Activated naive CD8-positive, alpha-beta T cell treated with anti-CD3 and anti-CD28 coated beads for 36 hours (primary cell): ENCODE data around the gene MRGPRX2. TPM values are rescaled to one million over a fixed set of nuclear protein-coding genes. Genes with fewer than 3 reads are reported as not detected.

Experiments used
- DNase-seq: peaks from one replicate; pipeline ENCODE4 v3.0.0; 2021
- H3K27ac Mint-ChIP-seq: one replicate; pipeline ENCODE4 v1.8.0; 2022; ENCODE audit warnings: mild to moderate bottlenecking, moderate library complexity, mixed read lengths
- H3K27me3 Mint-ChIP-seq: one replicate; pipeline ENCODE4 v1.8.0; 2022; ENCODE audit warnings: mild to moderate bottlenecking, mixed read lengths
- H3K36me3 Mint-ChIP-seq: one replicate; pipeline ENCODE4 v1.8.0; 2021; ENCODE audit warnings: mild to moderate bottlenecking, mixed read lengths
- H3K4me1 Mint-ChIP-seq: one replicate; pipeline ENCODE4 v1.8.0; 2021; ENCODE audit warnings: mixed read lengths
- H3K4me3 Mint-ChIP-seq: one replicate; pipeline ENCODE4 v1.8.0; 2022; ENCODE audit warnings: mild to moderate bottlenecking, moderate library complexity, mixed read lengths
- H3K9me3 Mint-ChIP-seq: one replicate; pipeline ENCODE4 v1.8.0; 2022; ENCODE audit warnings: mixed read lengths
- total RNA-seq, 2 experiments: library from RNA; stranded (reverse); gene quantifications; one replicate each; pipeline ENCODE4 v1.2.3, GENCODE V29; 2021

Gene MRGPRX2
- under 1 TPM in 1 of 2 experiments, not detected in 1; 0.16 TPM for total RNA-seq

- Mint-ChIP-seq H3K36me3 (no peaks in the 10 kb centered on the region), H3K27me3 (peaks cover 29% of the 10 kb centered on the region), H3K27ac (no peak within 1 kb of the TSS), H3K4me3 (no peak within 1 kb of the TSS), H3K4me1 (peaks cover 17% of the 10 kb centered on the region), H3K9me3 (no peaks in the 10 kb centered on the region)
- DNase-seq: peak; percentile 10
Observed at GRCh38 chr11:19060629-19061028, at the start of gene MRGPRX2. MRGPRX2 (minus strand) TSS chr11:19060717; CDS start chr11:19056402, 4,315 bp downstream.

GRCh38 chr11:19110295-19110694, 49.8 kb upstream of the MRGPRX2 start:
- no peak overlapping the region for H3K27ac Mint-ChIP-seq
- no peak for DNase-seq
- no peaks in the 10 kb centered on the region for H3K36me3 Mint-ChIP-seq
- H3K4me3 Mint-ChIP-seq: no peak overlapping the region
- H3K27me3 Mint-ChIP-seq: peaks cover 6% of the 10 kb centered on the region
- peaks cover 6% of the 10 kb centered on the region for H3K4me1 Mint-ChIP-seq
- no peaks in the 10 kb centered on the region for H3K9me3 Mint-ChIP-seq

GRCh38 chr11:19107125-19107524, 46.6 kb upstream of the MRGPRX2 start:
- Mint-ChIP-seq H3K27me3 (peaks cover 6% of the 10 kb centered on the region), H3K36me3 (no peaks in the 10 kb centered on the region), H3K4me3 (no peak overlapping the region), H3K9me3 (no peaks in the 10 kb centered on the region), H3K4me1 (peaks cover 6% of the 10 kb centered on the region), H3K27ac (no peak overlapping the region)
- DNase-seq: no peak

GRCh38 chr11:19105011-19105410, 44.5 kb upstream of the MRGPRX2 start:
- Mint-ChIP-seq H3K27ac (no peak overlapping the region), H3K4me1 (peaks cover 6% of the 10 kb centered on the region), H3K36me3 (no peaks in the 10 kb centered on the region), H3K4me3 (no peak overlapping the region), H3K9me3 (peaks cover 2% of the 10 kb centered on the region), H3K27me3 (peaks cover 6% of the 10 kb centered on the region)
- DNase-seq: no peak

GRCh38 chr11:19102521-19102900, 42.0 kb upstream of the MRGPRX2 start:
- Mint-ChIP-seq H3K9me3 (peaks cover 2% of the 10 kb centered on the region), H3K4me3 (no peak overlapping the region), H3K27me3 (peaks cover 9% of the 10 kb centered on the region), H3K27ac (no peak overlapping the region), H3K4me1 (no peaks in the 10 kb centered on the region), H3K36me3 (no peaks in the 10 kb centered on the region)
- DNase-seq: no peak

- Mint-ChIP-seq H3K36me3 (no peaks in the 10 kb centered on the region), H3K27ac (no peak overlapping the region), H3K9me3 (peaks cover 2% of the 10 kb centered on the region), H3K4me1 (no peaks in the 10 kb centered on the region), H3K4me3 (no peak overlapping the region), H3K27me3 (peaks cover 10% of the 10 kb centered on the region)
- no peak for DNase-seq
Observed at GRCh38 chr11:19101796-19102520, 41.4 kb upstream of the MRGPRX2 start.

- no peak overlapping the region for H3K4me3 Mint-ChIP-seq
- peaks cover 2% of the 10 kb centered on the region for H3K9me3 Mint-ChIP-seq
- no peak for DNase-seq
- H3K27me3 Mint-ChIP-seq: peaks cover 10% of the 10 kb centered on the region
- no peak overlapping the region for H3K27ac Mint-ChIP-seq
- no peaks in the 10 kb centered on the region for H3K36me3 Mint-ChIP-seq
- no peaks in the 10 kb centered on the region for H3K4me1 Mint-ChIP-seq
Observed at GRCh38 chr11:19100885-19101284, 40.4 kb upstream of the MRGPRX2 start.

- H3K36me3 Mint-ChIP-seq: no peaks in the 10 kb centered on the region
- H3K27ac Mint-ChIP-seq: no peak overlapping the region
- H3K9me3 Mint-ChIP-seq: peaks cover 2% of the 10 kb centered on the region
- no peaks in the 10 kb centered on the region for H3K4me1 Mint-ChIP-seq
- H3K4me3 Mint-ChIP-seq: no peak overlapping the region
- peaks cover 10% of the 10 kb centered on the region for H3K27me3 Mint-ChIP-seq
- DNase-seq: no peak
Observed at GRCh38 chr11:19099093-19099492, 38.6 kb upstream of the MRGPRX2 start.

- no peak overlapping the region for H3K4me3 Mint-ChIP-seq
- H3K9me3 Mint-ChIP-seq: no peaks in the 10 kb centered on the region
- no peaks in the 10 kb centered on the region for H3K4me1 Mint-ChIP-seq
- no peak for DNase-seq
- H3K27ac Mint-ChIP-seq: no peak overlapping the region
- peaks cover 36% of the 10 kb centered on the region for H3K27me3 Mint-ChIP-seq
- H3K36me3 Mint-ChIP-seq: no peaks in the 10 kb centered on the region
Observed at GRCh38 chr11:19094859-19095258, 34.3 kb upstream of the MRGPRX2 start.

- Mint-ChIP-seq H3K4me3 (no peak overlapping the region), H3K27me3 (peaks cover 43% of the 10 kb centered on the region), H3K27ac (no peak overlapping the region), H3K4me1 (no peaks in the 10 kb centered on the region), H3K9me3 (no peaks in the 10 kb centered on the region), H3K36me3 (no peaks in the 10 kb centered on the region)
- no peak for DNase-seq
Observed at GRCh38 chr11:19093976-19094375, 33.5 kb upstream of the MRGPRX2 start.

GRCh38 chr11:19092850-19093249, 32.3 kb upstream of the MRGPRX2 start:
- Mint-ChIP-seq H3K36me3 (no peaks in the 10 kb centered on the region), H3K27ac (no peak overlapping the region), H3K27me3 (peaks cover 43% of the 10 kb centered on the region), H3K4me1 (no peaks in the 10 kb centered on the region), H3K4me3 (no peak overlapping the region), H3K9me3 (no peaks in the 10 kb centered on the region)
- DNase-seq: no peak

GRCh38 chr11:19092342-19092741, 31.8 kb upstream of the MRGPRX2 start:
- H3K27ac Mint-ChIP-seq: no peak overlapping the region

GRCh38 chr11:19091366-19091765, 30.8 kb upstream of the MRGPRX2 start:
- no peaks in the 10 kb centered on the region for H3K36me3 Mint-ChIP-seq
- no peaks in the 10 kb centered on the region for H3K9me3 Mint-ChIP-seq
- H3K27me3 Mint-ChIP-seq: peaks cover 33% of the 10 kb centered on the region
- no peak overlapping the region for H3K4me3 Mint-ChIP-seq
- DNase-seq: no peak
- no peaks in the 10 kb centered on the region for H3K4me1 Mint-ChIP-seq
- H3K27ac Mint-ChIP-seq: no peak overlapping the region

More at GRCh38 chr11:19092342-19092741, 31.8 kb upstream of the MRGPRX2 start:
- peaks cover 39% of the 10 kb centered on the region for H3K27me3 Mint-ChIP-seq
- no peak for DNase-seq
- no peaks in the 10 kb centered on the region for H3K36me3 Mint-ChIP-seq
- H3K4me3 Mint-ChIP-seq: no peak overlapping the region
- H3K4me1 Mint-ChIP-seq: no peaks in the 10 kb centered on the region
- no peaks in the 10 kb centered on the region for H3K9me3 Mint-ChIP-seq

GRCh38 chr11:19089421-19089820, 28.9 kb upstream of the MRGPRX2 start:
- Mint-ChIP-seq H3K9me3 (no peaks in the 10 kb centered on the region), H3K4me1 (no peaks in the 10 kb centered on the region), H3K27me3 (peaks cover 33% of the 10 kb centered on the region), H3K4me3 (no peak overlapping the region), H3K27ac (no peak overlapping the region), H3K36me3 (no peaks in the 10 kb centered on the region)
- no peak for DNase-seq

- no peak for DNase-seq
- H3K27ac Mint-ChIP-seq: no peak overlapping the region
- peaks cover 33% of the 10 kb centered on the region for H3K27me3 Mint-ChIP-seq
- H3K9me3 Mint-ChIP-seq: no peaks in the 10 kb centered on the region
- H3K36me3 Mint-ChIP-seq: no peaks in the 10 kb centered on the region
- H3K4me3 Mint-ChIP-seq: no peak overlapping the region
- H3K4me1 Mint-ChIP-seq: no peaks in the 10 kb centered on the region
Observed at GRCh38 chr11:19088791-19089190, 28.3 kb upstream of the MRGPRX2 start.

- no peak for DNase-seq
- H3K27me3 Mint-ChIP-seq: peaks cover 25% of the 10 kb centered on the region
Observed at GRCh38 chr11:19087658-19088057, 27.1 kb upstream of the MRGPRX2 start.

More at GRCh38 chr11:19087658-19088057, 27.1 kb upstream of the MRGPRX2 start:
- Mint-ChIP-seq H3K27ac (no peak overlapping the region), H3K4me1 (no peaks in the 10 kb centered on the region), H3K36me3 (no peaks in the 10 kb centered on the region), H3K4me3 (no peak overlapping the region), H3K9me3 (no peaks in the 10 kb centered on the region)
